ENCODE data around the gene SFXN1.

DNA sequence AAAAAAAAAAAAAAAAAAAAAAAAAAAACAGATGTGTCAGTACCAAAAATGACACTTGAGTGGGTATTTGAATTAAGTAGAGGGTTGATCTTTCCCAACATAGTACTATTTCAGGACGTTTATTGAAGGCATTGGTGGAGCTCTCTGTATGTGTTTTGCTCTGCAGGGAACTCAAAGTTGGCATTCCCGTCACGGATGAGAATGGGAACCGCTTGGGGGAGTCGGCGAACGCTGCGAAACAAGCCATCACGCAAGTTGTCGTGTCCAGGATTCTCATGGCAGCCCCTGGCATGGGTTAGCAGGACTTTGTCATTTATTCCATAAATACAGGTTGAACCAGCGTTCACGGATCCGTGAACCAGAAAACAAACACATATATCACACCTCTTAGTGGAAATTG lies 34.9 kb downstream of the SFXN1 start:
- TF ChIP-seq, protein P1, sequence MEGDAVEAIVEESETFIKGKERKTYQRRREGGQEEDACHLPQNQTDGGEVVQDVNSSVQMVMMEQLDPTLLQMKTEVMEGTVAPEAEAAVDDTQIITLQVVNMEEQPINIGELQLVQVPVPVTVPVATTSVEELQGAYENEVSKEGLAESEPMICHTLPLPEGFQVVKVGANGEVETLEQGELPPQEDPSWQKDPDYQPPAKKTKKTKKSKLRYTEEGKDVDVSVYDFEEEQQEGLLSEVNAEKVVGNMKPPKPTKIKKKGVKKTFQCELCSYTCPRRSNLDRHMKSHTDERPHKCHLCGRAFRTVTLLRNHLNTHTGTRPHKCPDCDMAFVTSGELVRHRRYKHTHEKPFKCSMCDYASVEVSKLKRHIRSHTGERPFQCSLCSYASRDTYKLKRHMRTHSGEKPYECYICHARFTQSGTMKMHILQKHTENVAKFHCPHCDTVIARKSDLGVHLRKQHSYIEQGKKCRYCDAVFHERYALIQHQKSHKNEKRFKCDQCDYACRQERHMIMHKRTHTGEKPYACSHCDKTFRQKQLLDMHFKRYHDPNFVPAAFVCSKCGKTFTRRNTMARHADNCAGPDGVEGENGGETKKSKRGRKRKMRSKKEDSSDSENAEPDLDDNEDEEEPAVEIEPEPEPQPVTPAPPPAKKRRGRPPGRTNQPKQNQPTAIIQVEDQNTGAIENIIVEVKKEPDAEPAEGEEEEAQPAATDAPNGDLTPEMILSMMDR (IDR thresholded peaks at IDR 0.05), result no peak
- no peak for TF ChIP-seq POLR2A (IDR thresholded peaks at IDR 0.05)
- TF ChIP-seq POLR2AphosphoS5 (IDR thresholded peaks at IDR 0.05), result no peak
- TF ChIP-seq EP300 (IDR thresholded peaks at IDR 0.05), result no peak
